GM18951 (cell line): ENCODE results near the gene MEIS2.

Experiments
- POLR2A ChIP-seq: IDR thresholded peaks from 4 replicates; pipeline ENCODE4 v1.6.1; 2011; ENCODE audit warnings: mild to moderate bottlenecking; ENCODE audit not compliant: insufficient read length, insufficient read depth; ENCODE audit errors: extremely low read depth
- in situ Hi-C: fragments of 300-500 bp; cut with MboI; formaldehyde crosslinking; loops from one replicate; pipeline ENCODE4 v1.12.0; 2022; ENCODE audit warnings: low sequenced_read_pairs, mixed read lengths, inconsistent platforms; ENCODE audit not compliant: unreplicated experiment

MEIS2 gene

DNA sequence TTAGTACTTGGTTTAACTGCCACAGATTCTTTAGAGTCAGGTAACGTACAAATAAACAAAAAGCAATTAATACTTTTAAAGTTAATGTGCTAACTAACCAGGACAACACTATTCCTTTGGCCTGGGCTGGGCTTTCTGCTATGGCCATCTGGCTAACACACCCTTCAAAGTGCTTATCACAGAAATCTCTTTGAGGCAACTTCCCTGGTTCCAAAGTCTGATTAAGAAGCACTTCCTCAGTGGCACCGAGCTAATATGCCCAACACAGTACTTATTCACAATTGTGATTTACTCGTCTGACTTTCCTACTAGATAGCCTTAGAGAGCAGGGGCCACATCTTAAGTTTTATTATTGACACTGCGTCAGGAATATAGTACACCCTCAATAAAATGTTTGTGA lies 191.4 kb downstream of the MEIS2 start:
- in situ Hi-C loops = no loop called here

DNA sequence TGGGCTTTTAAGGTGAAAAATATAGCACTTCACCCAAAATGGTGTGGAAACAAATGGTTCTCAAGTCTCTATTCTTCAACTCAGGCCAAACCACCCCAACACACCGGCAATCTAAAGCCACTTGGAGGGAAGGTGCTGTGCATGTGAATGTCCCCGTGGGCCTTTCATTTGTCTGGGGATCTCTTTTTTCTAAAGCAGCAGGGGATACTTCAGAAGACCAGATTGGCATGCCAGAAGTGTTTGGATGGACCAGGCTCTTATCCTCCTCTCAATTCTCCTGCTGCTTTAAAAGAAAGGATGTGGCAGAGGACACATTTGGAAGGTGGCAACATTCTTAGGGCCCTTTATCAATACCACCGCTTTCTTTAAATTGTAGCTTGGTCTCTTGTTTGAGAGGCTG lies 193.1 kb downstream of the MEIS2 start:
- in situ Hi-C loops = no loop called here
- TF ChIP-seq POLR2A = no peak

More for the DNA sequence above, 191.4 kb downstream of the MEIS2 start:
- TF ChIP-seq POLR2A = no peak

DNA sequence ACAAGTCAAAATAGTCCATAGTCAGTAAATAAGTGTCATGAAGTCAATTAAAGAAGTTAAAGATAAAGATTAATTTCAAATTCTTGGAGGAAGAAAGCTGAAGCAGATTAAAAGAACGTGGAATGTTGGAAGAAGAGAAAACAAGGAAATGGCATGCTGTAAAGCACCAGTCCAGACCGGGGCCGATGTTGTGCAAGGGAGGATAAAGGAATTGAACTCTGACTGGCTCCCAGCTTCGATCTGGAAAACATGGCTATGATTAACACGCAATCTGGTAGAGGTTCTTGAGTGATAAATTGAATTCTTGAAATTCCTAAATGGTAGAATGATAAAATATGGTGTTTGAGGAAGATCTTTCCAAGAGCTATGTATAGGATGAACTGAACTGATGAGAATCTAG lies 194.4 kb downstream of the MEIS2 start:
- in situ Hi-C loops = no loop called here
- no peak for TF ChIP-seq POLR2A

DNA sequence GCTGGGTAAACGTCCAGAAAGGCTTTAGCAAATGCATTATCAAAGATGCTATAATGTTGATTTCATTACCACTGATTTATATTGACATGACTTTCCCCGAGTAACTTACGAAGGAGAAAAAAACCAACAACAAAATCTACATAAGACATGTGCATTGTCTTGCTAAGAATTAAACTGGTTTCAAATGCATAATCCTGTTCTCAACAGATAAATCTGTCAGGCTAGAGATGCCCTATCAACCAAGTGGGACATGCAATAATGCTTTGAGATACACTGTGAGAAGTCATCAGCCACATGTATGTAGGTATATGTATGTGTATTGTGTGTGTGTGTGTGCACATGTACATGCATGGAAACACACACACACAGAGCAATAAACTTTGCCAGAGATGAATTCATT lies 195.6 kb downstream of the MEIS2 start:
- no peak for TF ChIP-seq POLR2A
- in situ Hi-C loops = no loop called here

DNA sequence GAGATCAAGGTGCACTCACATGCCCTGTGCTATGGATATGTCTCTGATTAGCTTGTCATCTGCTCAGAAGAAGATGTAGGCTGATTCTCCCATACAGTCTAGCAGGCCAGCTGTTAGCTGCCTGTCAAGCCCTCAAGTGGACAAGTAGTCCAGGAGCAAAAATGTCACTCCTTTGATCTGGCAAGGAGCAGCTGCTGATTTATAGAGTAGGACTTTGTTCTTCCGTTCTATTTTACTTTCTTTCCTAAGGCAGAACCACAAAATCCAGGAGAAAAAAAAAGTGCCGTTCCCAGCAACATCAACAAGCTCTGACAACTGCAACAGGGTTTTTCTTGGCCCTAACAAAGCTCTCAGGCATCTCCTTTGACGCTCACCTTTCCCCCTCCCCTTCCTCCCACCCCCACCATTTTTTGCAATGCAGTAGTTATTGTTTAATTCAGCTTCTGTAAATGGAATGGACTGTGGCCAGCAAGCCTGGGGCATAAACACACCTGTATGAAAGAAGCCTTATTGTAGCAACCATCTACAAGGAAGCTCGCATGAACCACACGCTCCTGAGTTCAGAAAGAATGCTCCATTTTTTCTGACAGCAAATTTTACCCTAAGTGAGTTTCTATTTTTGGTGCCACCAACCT lies 196.3 kb downstream of the MEIS2 start:
- no peak for TF ChIP-seq POLR2A
- in situ Hi-C loops = no loop called here

DNA sequence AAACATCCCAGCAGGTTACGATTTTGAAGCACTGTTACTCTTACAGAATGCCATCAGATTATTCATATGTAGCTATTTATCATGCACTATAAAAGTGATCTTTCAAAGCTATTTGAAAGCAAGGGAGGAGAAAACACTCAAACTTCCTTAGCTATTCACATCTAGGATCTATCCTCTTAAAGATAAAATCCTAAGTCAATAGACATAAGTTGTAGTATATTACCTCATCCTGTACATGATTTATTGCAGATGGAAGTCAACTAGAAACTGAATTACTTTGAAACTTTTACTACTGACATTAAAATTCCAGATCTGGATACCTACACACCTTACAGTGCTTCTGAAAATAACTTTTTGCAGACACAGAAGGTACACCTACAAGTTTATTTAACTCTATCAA lies 197.2 kb downstream of the MEIS2 start:
- in situ Hi-C loops = no loop called here
- no peak for TF ChIP-seq POLR2A

DNA sequence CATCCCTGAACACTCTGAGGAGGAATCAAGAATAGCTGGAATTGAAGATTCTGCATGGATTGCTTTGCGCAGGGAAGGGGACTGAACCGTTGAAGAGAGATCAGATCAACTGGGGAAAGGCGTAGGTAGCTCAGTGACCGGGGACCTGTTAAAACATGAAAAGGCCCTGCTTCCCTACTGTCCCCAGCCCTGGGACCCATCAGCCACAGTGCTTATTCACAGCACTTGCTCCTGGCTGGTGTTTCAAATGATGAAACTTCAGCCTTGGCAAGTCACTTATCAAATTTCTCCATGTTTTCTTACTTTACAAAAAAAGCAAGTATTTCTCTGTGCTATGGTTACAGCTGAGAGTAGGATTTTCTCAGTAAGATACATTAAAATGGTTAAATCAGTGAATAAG lies 199.3 kb downstream of the MEIS2 start:
- no peak for TF ChIP-seq POLR2A
- in situ Hi-C loops = no loop called here

DNA sequence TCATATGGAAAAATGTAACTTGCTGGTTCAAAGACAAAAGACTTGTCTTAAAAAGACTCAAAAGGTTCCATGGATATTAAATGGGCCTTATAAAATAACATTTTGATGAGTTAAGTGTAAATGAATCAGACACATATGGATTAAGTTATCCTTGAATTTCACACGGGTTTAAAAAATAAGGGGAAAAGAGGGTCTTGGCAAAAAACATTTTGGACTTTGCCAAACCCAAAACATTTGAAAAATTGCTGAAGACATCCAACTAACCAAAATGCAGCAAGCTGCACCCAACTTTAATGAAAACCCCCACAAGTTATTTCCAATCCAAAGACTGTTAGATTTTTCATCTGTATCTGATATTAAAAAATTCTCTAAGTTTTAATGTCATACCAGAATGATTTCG lies 200.7 kb downstream of the MEIS2 start:
- no peak for TF ChIP-seq POLR2A
- in situ Hi-C loops = loop anchor here (25.0 kb wide), 2 partner anchors 988 to 1362 kb away; partner anchors contain the start of gene DPH6

DNA sequence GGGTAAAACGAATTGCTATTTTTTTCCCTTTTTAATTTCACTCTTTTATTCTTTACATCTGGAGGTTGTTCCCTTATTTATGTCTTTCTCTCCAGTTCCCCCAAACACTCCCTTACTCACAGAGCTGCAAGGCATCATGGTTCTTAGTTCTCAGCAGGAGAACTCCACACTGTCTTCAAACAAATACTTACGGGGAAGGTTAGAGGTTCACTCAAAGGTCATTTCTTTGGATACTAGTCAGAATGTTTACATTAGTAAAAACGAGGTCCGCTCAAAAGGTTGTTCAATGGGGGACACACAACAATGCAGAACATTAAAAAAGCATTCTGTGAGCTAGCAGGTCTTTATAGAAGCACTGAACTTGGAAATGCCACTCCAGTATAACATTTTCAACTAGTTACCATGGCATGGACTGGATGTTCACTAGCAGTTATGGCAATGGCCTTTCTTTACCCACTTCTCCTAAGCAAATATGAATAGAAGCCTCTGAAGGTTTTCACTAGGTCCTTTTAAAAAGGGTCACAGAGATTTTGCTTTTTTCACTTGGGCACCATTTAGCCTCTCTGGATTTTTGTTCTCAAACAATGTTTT lies 201.7 kb downstream of the MEIS2 start:
- in situ Hi-C loops = loop anchor here (25.0 kb wide), 2 partner anchors 989 to 1361 kb away; partner anchors contain the start of gene DPH6
- TF ChIP-seq POLR2A = no peak

DNA sequence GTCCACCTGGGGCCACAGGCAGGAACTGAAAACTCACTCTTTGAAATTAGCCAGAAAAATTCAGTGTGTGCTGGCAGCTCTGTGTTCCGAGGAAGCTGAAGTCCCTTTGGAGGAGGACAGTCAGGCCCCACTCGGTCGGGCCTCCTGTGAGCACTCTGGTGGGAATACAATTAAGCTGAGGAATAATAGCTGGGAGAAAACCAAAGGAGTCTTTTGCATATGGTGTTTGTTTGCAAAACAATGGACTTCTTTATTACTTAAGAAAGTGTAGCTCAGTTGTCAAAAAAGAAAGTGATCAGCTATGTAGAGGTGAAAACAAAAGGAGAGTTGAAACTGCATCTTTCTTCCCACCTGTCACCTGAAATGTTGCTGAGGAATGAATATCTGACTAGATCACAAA lies 202.5 kb downstream of the MEIS2 start:
- TF ChIP-seq POLR2A = no peak
- in situ Hi-C loops = loop anchor here (25.0 kb wide), 2 partner anchors 989 to 1361 kb away; partner anchors contain the start of gene DPH6

DNA sequence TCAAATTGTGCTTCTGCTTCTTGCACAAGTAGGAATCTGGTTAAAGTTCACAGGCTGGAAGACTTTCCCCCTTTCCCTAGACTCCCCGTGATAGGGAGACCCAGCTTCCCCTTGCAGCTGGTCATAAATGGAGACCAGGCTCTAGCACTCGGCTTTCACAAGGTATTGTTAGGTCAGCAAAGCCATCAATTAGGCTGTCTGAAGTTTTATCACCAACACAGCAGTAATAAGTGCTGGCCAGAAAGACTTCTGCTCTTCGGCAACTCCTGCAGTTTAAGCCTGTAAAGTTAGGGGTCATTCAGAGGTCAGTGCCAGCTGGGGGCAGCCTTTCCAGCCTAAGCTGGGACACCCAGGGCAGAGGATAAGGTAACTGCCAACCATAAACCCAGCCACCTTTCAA lies 203.4 kb downstream of the MEIS2 start:
- no peak for TF ChIP-seq POLR2A
- in situ Hi-C loops = loop anchor here (25.0 kb wide), 2 partner anchors 990 to 1360 kb away; partner anchors contain the start of gene DPH6

DNA sequence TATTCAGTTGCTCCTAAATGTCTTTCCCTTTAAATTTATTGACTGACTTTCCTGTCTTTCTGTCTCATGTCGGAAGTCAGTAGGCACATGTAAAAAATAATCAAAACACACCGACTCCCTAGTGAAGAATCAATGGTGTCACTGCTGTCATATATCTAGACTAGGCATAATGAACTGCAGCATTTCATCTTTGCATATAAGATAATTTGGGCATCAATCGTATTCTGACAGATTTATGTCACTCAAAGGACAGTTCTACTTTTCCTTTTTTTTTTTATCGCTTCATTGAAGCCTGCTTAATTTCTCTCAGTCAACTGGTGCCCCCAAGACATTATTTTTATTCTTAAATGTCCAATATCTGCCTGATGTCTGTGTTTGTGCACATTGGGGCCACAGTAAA lies 206.3 kb downstream of the MEIS2 start:
- in situ Hi-C loops = loop anchor here (25.0 kb wide), 2 partner anchors 993 to 1357 kb away; partner anchors contain the start of gene DPH6
- TF ChIP-seq POLR2A = no peak

DNA sequence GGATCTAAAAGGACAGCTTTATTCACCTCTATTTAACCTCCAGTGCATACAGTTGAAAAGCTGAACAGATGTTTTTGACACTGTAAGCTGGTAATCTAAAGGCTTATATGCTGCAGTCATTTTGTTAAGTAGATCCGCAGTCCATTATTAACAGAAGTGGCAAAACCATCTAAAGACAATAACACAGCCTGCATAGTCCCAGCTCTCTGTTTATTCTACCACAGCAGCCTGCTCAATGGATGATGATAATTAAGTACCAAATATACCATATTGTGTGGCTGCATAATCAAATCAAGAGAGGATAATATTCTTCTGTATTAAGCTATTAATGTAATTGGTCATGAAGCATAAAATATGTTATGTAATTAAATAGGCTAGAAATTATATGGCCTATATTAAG lies 207.1 kb downstream of the MEIS2 start:
- no peak for TF ChIP-seq POLR2A
- in situ Hi-C loops = loop anchor here (25.0 kb wide), 2 partner anchors 994 to 1356 kb away; partner anchors contain the start of gene DPH6
